ENCODE results near the gene INPP4B. TPM values are rescaled to one million over a fixed set of nuclear protein-coding genes. Genes with fewer than 3 reads are reported as not detected.

The INPP4B gene
- polyA plus RNA-seq, 1 experiment = 5.1 TPM

DNA sequence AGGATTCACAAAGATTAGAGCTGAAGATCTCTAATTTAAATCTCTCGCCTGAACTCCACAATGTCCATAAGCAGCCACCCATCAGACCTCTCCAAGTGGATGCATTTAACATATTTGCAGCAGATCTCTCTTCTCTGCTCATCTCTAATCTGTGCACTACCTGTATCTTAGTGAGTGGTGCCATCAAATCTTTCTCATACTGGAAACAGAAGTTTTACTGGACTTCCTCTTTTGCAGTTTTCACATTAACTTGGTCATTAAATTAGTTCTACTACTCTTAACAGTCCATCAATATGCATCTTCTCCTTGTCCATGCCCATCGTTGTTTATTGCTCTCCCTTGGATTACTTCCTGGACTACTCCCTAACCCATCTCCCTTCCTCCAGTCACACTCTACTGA, 721.2 kb downstream of the INPP4B start:
- POLR2A ChIA-PET = no interaction called here
- TF ChIP-seq, protein P1, sequence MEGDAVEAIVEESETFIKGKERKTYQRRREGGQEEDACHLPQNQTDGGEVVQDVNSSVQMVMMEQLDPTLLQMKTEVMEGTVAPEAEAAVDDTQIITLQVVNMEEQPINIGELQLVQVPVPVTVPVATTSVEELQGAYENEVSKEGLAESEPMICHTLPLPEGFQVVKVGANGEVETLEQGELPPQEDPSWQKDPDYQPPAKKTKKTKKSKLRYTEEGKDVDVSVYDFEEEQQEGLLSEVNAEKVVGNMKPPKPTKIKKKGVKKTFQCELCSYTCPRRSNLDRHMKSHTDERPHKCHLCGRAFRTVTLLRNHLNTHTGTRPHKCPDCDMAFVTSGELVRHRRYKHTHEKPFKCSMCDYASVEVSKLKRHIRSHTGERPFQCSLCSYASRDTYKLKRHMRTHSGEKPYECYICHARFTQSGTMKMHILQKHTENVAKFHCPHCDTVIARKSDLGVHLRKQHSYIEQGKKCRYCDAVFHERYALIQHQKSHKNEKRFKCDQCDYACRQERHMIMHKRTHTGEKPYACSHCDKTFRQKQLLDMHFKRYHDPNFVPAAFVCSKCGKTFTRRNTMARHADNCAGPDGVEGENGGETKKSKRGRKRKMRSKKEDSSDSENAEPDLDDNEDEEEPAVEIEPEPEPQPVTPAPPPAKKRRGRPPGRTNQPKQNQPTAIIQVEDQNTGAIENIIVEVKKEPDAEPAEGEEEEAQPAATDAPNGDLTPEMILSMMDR (IDR thresholded peaks at IDR 0.05; ENCODE audit: low read depth, low read length) = no peak
- DNase-seq (ENCODE audit: low read depth, low spot score) = no peak
- Histone ChIP-seq H3K27ac (ENCODE audit: low read depth, low read length) (no peak overlapping the region), H3K27me3 (ENCODE audit: control insufficient read depth, insufficient read depth, low read length) (no peaks in the 10 kb centered on the region), H3K9me3 (ENCODE audit: control insufficient read depth, insufficient read depth, low read length) (no peaks in the 10 kb centered on the region), H3K4me3 (ENCODE audit: low read depth, low read length) (no peak overlapping the region)
- CTCF ChIA-PET = no interaction called here

- TF ChIP-seq, protein P1 (IDR thresholded peaks at IDR 0.05; ENCODE audit: low read depth, low read length) = no peak
- Histone ChIP-seq H3K27ac (ENCODE audit: low read depth, low read length) (no peak overlapping the region), H3K27me3 (ENCODE audit: control insufficient read depth, insufficient read depth, low read length) (no peaks in the 10 kb centered on the region), H3K9me3 (ENCODE audit: control insufficient read depth, insufficient read depth, low read length) (no peaks in the 10 kb centered on the region), H3K4me3 (ENCODE audit: low read depth, low read length) (no peak overlapping the region)
- ChIA-PET CTCF (no interaction called here), POLR2A (no interaction called here)
- DNase-seq (ENCODE audit: low read depth, low spot score) = no peak
Measured at GRCh38 chr4:142121448-142122350, 724.4 kb downstream of the INPP4B start.

DNA sequence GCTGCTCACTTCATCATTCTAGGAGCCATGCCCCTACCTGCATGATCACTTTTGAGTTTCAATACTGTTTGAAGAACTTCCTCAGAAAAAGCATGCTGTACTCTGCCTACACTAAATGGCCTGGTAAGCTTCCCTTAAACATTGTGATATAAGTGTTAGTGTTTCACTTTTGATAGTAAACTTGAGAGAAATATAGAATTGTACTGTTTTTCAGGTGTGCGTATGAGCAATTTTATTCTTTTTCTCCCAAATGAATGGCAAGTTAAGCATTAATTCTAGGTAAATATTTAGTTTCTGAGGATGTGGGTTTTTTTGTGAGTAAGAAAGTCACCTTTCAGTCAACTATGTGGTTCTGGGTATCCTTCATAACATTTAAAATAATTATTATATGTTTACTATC, 725.2 kb downstream of the INPP4B start:
- CTCF ChIA-PET = no interaction called here
- H3K27ac ChIP-seq (ENCODE audit: low read depth, low read length) = no peak overlapping the region
- POLR2A ChIA-PET = no interaction called here

GRCh38 chr4:142112451-142112850, 733.6 kb downstream of the INPP4B start:
- Histone ChIP-seq H3K9me3 (ENCODE audit: control insufficient read depth, insufficient read depth, low read length) (no peaks in the 10 kb centered on the region), H3K27ac (ENCODE audit: low read depth, low read length) (no peak overlapping the region), H3K4me3 (ENCODE audit: low read depth, low read length) (no peak overlapping the region), H3K27me3 (ENCODE audit: control insufficient read depth, insufficient read depth, low read length) (no peaks in the 10 kb centered on the region)
- TF ChIP-seq, protein P1 (IDR thresholded peaks at IDR 0.05; ENCODE audit: low read depth, low read length) = no peak
- DNase-seq (ENCODE audit: low read depth, low spot score) = no peak
- CTCF ChIA-PET = no interaction called here
- POLR2A ChIA-PET = no interaction called here

More for the DNA sequence above, 725.2 kb downstream of the INPP4B start:
- DNase-seq (ENCODE audit: low read depth, low spot score) = no peak
- Histone ChIP-seq H3K4me3 (ENCODE audit: low read depth, low read length) (no peak overlapping the region), H3K27me3 (ENCODE audit: control insufficient read depth, insufficient read depth, low read length) (no peaks in the 10 kb centered on the region), H3K9me3 (ENCODE audit: control insufficient read depth, insufficient read depth, low read length) (no peaks in the 10 kb centered on the region)
- TF ChIP-seq, protein P1 (IDR thresholded peaks at IDR 0.05; ENCODE audit: low read depth, low read length) = no peak

GRCh38 chr4:142110136-142110535, 736.0 kb downstream of the INPP4B start:
- ChIA-PET POLR2A (no interaction called here), CTCF (no interaction called here)
- Histone ChIP-seq H3K4me3 (ENCODE audit: low read depth, low read length) (no peak overlapping the region), H3K9me3 (ENCODE audit: control insufficient read depth, insufficient read depth, low read length) (no peaks in the 10 kb centered on the region), H3K27me3 (ENCODE audit: control insufficient read depth, insufficient read depth, low read length) (no peaks in the 10 kb centered on the region), H3K27ac (ENCODE audit: low read depth, low read length) (no peak overlapping the region)
- DNase-seq (ENCODE audit: low read depth, low spot score) = no peak
- TF ChIP-seq, protein P1 (IDR thresholded peaks at IDR 0.05; ENCODE audit: low read depth, low read length) = no peak

Data from AG04450 (cell line).